Inferior parietal cortex (tissue), 1 donor: ENCODE results near the gene SFXN5.

Experiments used
- DNase-seq: peaks from one replicate; pipeline ENCODE4 v3.0.0-alpha.2; 2016; ENCODE audit errors: extremely low spot score

The SFXN5 gene

DNA sequence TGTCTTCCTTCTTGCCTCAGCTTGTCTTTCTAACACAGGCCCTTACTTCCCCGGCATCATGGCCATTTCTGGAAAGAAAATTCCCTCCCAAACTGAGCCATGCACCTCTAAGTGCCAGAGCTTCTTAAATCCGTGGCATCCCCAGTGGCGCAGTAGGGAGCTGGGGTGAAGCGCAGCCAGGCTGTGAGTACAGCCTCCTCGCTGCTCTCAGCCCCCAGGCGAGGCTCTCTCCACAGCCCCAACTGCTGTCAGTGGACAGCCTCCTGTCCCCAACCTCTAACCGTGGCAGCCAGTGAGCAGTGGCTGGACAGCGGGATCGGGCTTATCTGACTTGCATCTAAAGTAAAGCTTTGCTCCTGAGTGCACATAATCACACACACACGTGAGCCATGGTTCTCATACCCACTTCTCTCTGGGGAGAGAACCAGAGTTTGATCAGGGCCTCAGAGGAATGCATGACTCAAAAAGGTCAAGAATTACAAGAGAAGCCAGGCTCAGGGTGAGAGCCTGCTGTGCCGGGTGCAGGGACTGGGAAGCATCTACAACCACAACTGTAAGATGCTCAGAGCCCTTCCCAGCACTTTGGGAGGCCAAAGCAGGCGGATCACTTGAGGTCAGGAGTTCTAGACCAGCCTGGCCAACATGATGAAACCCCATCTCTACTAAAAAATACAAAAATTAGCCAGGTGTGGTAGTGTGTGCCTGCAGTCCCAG lies 50.7 kb downstream of the SFXN5 start:
- DNase-seq: no peak

DNA sequence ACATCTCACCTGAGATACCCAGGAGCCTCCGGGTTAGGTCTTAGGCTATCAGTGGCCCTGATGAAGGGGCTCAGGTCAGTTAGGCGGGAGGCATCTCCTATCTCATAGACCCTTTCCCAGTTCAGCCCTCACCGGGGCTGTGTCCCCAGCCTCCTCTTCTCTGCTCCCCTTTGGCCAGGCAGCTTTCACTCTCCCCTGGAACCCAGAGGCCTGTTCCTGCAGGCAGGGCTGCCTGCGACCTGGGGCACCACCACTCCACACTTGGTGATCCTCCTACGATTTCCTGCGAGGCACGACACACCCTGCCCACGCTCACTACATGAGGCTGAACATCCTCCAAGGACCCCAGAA lies 51.2 kb downstream of the SFXN5 start:
- DNase-seq: no peak

DNA sequence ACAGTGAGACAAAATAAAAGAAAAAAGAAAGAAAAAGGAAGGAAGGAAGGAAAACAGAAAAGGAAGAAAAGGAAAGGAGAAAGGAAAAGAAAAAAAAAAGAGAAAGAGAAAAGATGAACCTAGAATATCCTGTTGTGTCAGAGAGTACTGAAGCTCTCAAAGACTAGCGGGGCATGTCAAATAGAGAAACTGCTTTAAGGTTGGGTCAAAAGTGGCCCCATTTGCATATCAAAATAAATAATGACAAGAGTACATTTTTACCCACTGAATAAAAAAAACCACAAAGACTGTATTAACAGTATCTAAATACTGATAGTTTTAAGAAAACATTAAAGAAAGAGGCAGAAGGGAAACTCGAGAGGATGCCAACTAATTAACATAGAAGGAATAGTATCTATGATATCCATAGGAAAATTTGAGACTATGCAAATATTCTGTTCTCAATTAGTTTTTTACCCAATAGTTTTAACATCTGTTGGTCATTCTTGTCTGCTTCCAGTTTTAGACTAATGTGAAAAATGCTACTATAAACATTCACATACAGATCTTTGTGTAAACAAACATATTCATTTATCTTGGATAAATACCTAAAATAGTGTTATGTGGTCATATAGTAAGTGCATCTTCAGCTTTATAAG lies 53.2 kb downstream of the SFXN5 start:
- no peak for DNase-seq

DNA sequence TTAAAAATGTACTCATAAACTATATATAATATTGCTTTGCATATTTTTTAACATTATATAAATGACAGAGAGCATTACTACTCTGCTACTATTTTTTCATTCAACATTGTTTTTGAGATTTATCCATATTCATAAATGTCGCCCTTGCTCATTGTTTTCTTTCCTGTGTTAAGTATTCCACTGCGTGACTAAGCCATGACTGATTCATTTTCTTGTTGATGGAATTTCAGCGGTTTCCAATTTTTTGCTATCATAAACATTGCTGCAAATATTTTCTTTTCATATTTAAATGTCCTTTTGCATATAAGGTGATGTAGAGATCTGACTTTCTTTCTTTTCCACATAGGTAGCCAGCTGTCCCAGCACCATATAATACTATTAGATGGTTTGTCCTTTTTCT lies 57.6 kb downstream of the SFXN5 start:
- DNase-seq: no peak

DNA sequence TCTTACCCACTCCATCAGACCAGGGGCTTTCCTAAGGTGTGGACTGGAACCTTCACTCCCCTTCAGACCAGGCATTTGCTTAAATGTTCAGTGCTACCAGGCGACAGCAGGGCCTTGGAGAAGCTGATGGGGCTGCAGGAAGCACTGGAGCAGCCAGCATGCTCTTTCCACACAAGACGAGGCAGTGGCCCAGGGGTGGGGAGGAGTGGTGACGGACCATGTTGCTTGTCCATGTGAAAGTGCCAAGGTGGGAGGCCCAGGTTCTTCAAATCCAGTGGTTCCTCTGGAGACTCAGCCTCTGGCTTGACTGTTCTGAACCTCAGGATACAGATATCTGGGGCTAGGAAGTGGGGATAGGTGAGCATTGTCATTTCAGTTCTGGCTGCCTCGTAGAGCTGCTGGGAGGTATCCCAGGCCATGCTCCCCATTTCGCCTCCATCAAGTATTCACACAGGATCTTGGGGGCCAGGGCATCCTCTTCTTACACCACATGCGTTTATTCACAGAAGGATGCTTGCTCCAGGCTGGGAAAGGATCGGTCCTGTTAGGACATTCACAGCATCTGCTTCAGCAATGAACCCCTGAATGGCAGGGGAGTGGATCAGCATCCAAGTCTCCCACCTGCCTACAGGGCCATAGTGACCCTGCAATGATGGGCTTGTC lies 62.2 kb downstream of the SFXN5 start:
- no peak for DNase-seq

DNA sequence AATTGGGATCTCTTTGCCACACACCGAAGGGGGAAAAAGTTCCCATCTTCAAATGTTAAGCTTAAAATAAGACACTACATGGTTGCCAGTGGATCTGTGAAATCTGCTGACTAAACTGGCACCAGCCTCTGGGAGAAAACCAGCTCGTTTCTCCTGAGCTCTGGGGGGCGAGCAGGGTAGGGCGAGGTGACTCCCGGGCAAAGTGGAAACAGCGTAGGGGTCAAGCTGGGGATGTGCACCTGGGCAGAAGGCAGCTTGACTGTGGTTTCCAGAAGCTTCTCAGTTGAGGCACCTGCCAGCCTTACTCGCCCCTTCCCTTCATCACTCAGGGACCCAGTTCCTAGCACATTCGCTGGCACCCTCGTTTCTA lies 62.8 kb downstream of the SFXN5 start:
- peak; percentile 47 for DNase-seq

DNA sequence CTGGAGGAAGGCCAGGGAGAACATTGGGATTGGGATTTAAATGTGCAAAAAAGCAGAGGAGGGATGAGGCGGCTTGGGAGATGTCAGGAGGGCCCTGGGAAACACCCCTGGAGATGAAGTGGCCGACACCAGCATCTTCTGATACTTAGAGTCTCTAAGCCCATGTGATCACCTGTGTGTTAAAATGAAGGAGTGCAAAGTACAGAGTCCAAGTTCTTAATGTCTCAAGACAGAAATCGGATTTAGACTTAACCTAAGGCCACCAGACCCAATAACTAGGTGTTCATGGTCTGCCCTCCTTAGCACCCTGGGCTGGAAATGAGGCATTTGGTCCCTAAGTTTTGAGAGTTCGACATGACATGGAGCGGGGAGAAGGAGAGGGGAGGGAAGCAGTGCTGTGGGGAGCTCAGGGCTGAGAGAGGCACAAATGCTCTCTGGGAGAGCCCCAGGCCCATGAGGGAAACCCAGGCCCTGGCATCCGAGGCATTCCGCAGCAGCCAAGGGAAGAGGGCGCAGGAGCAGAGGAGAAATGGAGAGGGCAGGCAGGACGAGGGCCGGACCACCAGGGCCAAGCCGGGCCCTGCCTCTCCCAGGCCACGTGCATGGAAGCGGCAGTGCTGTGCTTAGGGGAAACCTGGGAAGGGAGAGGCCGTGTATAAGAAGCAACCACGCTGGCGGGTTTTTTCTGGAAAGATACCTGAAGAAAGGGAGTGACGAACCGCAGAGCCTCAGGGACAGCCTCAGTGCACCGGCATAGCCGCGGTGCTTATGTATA lies 63.3 kb downstream of the SFXN5 start:
- no peak for DNase-seq

DNA sequence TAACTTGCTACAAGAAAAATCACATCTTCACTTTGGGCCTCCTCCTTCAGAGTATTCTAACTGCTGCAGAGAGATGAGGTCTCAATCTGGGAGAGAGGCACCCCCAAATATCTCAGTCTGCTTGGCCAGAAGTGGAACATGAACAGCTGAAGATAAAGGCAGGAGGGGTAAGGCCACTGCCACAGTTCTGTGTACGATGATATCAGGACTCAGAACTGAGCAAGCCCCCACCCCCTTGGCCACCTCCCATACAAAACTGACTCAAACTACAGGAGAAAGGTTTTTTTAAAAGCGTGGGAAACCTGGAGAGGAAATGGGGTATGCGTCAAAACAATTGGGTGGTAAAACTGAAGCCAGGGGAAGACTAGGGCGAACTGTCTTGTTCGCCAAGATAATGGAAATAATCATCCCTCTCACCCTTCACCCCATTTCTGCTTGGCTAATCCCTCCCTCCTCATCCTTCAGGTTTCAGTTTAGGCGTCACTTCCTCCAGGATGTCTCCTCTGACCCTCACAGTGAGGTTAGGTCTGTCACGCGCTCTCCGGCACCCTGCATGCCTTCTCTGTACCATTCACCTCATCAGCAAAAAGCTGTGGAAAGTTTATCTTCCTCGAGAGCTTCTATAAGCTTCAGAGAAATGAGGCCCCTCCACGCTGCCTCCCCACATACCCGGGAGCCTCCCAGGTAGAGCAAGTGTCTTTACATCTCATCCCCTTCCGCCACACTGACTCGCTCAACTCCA lies 64.4 kb downstream of the SFXN5 start:
- no peak for DNase-seq

DNA sequence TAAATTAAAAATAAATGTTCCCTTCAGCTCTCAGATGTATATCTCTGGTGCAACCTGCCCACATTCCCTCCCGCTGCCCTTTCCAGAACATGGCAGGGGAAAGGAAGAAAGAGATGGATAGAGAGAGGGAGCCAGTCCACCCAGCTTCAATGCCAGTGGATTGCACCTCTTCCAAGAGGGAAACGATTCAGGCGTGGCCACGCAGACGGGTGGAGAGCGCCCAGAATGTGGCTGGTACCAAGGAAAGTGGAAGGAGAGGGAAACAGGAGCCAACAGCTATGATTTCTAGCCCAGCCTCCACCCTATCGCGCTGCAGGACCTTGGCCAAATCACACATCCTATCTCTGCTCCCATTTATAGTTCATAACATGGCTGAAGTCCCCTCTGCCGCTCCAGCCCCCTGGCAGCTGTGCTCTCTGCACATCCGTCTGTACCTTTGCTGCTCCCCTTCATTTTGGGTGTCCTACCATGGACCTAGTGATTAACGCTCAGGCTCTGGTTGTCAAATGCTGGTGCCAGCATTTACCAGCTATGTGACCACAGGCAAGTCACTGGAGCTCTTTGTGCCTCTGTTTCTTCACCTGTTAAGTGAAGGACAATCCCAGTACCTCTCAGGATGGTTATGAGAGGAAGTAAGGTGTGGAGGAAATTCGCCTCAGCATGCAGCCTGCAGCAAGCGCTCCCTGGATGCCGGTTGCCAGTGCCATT lies 66.5 kb downstream of the SFXN5 start:
- no peak for DNase-seq

DNA sequence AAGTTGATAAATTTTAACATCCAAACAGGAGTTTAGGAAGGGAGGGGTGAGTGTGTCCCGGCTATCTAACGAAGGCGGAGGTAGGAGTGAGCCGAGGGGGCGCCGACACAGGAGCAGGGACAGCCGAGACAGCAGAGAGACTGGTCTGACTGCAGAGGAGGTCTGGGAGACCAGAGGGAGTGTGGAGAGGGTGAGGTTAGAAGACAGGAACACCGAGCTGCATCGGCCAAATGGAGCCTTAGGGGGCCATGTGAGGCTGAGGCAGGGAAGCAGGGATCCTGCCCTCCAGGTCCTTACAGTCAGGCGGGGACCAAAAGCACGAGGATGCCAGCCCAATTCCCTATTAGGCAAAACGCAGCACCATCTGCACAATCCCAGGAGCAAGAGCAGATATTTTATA lies 67.0 kb downstream of the SFXN5 start:
- no peak for DNase-seq

DNA sequence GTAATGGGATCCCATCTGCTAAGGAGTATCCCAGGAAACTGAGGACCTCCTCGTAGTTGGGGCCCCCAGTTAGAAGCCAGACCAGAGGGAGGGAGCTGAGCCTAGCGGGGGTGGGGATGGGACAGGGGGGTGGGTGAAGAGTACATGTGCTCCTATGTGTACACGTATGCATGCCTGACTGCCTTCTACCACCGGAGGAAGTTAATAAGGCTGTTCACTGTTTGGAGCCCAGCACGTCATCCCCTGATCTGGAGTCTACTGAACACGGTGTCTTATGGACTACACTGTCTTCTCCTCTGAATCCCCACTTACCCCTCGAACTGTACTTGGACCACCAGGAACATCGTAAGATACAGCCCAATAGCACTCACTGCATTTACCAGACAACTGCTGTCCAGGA lies 68.5 kb downstream of the SFXN5 start:
- no peak for DNase-seq

DNA sequence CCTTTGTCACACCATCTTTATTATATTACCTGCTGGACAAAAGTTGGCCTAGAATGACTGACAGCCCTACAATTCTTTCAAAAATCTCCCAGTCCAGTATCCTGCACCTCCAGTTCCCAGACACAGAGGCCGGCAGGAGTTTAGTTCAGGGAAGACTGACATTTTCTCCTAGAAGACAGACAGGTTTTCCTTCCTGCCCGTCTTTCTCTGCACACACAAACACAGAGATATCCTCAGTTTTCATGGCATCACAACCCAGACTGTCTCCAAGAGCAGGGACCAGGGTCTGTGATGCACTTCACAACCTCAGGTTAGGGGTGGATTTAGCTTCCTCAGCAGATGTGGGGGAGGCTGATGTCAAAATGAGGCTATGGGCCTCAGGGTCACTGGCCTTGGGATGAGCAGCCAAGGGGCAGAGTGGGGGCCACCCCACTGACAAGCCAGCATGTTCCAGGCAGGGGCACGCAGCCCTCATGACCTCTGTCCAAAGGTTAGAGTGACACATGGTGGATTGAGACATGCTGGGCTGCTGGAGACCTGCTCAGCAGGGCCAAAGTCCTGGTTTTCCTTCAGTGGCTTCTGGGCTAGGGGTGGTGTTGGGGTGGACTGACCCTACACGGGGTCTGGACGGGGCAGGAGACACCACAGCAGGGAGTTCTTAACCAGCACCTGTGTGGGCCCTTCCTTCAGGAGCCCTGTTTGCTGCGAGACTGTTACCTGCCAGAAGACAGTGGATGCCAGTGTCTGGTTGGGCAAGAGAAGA lies 70.5 kb downstream of the SFXN5 start:
- DNase-seq: no peak

DNA sequence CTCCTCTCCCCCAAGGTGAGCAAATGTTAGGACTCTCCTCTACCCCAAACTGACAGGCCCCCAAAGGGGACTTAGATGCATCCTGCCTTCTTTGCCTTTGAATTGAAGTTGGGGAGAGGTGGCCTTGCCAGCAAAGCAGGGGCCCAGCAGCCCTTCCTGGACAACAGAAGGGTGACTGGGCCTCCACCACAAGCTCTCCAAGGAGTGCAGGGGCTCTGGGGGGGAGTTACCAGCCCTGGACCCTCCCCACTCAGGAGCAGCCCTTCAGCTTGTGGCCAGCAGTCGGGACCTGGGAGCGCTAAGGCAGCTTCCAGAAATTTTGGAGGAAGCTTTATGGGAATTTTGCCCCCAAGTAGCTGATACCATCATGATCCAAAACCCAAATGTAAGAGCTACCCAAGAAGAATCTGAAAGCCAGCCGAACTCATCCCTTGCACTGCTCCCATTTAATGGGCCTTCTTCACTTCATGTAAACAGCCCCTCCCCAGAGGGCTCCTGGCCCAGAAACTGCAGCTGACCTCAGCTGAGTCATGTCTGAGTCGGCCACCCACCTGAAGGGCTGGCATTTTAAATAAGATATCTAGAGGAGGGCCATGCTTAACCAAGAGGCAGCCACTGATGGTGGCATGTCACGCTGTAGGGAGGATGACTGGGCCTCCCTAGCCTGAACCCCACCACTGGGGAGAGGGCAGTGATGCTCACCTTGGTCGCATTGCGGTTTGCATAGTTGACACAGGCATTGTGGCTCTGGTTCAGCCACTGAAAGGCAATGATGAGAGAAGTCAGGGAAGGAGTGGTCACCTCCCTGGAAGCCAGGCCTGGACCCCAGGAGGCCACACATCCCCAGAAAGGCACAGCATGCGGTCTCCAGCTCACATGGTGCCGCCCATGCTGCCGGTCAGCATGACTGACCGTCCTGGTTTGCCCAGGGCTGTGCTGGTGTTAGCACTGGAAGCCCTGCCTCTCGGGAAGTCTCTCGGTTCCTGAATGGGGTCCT lies 71.5 kb downstream of the SFXN5 start:
- no peak for DNase-seq

DNA sequence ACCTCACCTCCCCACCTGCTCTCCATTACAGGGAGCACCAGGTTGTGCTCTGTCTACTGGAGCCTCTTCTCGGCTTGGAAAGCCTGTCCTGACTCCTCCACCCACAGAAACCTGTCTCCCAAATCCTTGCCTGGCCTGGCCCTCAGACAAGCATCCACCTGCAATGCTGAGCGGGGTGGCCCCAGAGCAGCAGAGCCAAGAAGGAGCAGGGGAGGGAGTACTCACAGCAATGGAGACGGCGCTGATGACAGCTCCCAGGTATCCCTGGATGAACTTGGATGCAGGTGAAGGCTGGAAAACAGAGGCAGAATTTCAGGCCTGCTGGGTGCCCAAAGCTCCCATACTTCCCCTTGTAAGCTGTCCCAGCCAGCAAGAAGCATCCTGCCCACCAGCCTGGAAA lies 72.8 kb downstream of the SFXN5 start:
- DNase-seq: no peak

DNA sequence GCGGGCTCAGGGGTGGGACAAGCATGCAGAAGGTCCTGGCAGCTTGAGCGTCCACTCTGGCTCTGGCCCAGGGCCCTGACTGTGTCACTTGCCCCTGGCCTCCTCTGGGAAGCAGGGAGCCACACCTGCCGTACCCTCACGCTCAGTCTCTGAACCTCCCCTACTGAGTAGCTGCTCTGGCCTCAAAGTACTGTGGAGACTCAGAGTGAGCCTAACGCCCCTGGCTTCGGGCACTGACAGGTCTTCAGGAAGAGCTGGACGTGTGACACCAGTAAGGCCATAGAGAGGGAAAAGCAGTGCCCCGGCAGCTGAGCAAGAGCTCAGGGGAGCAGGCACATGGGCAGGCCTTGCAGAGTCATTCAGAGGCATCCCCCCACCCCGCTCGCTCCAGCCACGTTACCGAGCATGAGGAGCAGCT lies 73.3 kb downstream of the SFXN5 start:
- DNase-seq: no peak

DNA sequence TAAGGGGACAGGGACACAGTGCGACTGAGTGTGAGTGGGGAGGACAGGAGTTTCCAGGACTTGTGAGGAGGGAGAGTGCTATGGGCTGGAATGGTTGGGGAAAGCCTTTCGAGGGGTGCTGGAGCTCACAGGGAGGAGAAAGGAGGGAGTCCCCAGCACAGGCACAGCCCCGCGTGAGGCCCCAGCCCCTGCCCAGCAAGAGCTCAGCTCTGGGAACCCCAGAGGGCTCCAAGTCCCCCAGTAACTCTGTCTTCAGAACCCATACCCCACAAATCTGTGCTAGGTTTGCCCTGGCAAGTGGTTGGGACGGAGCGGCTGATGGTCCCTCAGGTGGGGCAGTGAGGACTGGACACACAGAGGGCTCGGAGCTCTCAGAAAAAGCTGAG lies 75.4 kb downstream of the SFXN5 start:
- DNase-seq: no peak

DNA sequence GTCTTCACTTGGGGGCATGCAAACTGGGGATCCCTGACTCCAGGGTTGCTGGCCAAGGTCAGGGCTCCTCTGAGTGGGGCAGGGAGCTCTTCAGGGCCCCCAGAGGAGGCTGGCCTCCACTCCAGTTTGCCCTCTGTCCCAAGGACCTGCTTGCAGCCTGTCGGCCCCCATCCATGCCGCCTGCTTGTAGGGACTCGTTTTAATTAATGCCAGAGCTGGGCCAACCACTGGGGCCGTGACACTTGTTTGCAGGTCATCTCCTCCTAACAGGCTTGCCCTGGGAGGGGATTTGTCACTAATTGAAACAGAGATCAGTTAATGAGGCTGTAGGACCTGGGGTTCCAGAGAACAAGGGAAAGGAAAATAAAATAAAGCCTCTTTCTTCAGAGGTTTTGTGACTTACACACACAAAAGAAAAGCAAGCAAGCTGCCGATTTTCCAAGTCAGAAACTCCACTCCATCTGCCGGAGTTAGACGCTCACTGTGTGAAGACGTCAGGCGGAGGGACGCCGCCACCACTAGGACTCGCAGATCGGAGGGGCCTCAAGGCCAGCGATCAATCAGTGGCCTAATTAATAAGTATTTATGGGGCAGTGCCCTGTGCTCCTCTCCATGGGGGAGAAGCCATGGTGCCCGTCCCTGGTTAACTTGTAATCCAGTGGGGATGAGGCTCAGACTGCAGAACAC lies 75.9 kb downstream of the SFXN5 start:
- no peak for DNase-seq

DNA sequence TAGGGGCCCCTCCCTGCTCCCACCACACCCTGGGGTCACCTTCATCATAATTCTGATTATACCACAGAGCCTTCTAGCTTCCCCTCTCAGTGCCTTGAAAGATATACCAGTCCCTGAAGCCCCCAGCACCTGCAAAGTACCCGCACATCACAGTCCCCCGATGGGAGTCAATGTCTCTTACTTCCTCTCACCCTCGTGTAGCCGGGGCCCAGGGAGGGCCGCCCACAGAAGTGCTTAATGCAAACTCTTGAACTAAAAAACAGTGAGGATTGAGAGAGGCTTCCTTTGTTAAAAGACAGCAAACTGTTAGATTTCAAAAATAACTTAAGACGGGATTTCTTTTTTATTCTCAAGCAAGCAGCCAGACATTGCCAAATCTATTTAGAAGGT lies 76.5 kb downstream of the SFXN5 start:
- DNase-seq: no peak
